HepG2 (cell line): ENCODE data around the gene LYSET. TPM values are rescaled to one million over a fixed set of nuclear protein-coding genes. Genes with fewer than 3 reads are reported as not detected.

Experiments
- BORCS8-MEF2B ChIP-seq: sonication (generic); formaldehyde crosslinking; IDR thresholded peaks from 2 replicates; pipeline ENCODE4 v1.8.0; 2022; ENCODE audit warnings: mild to moderate bottlenecking, missing genetic modification reagents
- KDM5B ChIP-seq: sonication (generic); formaldehyde crosslinking; IDR thresholded peaks from 2 replicates; pipeline ENCODE4 v1.4.0; 2020; ENCODE audit warnings: missing genetic modification reagents, mild to moderate bottlenecking, borderline replicate concordance
- MXI1 ChIP-seq: IDR thresholded peaks from 3 replicates; pipeline ENCODE4 v1.6.1; 2012; ENCODE audit warnings: low read depth, low read length, inconsistent platforms, borderline replicate concordance
- PRPF4 ChIP-seq: fragments of 200-400 bp; formaldehyde crosslinking; IDR thresholded peaks from 2 replicates; pipeline ENCODE4 v1.6.1; 2016; ENCODE audit warnings: low read length, low read depth; ENCODE audit not compliant: poor library complexity, severe bottlenecking
- SUZ12 ChIP-seq: fragments of 150-350 bp; IDR thresholded peaks from 2 replicates; pipeline ENCODE4 v1.6.1; 2014; ENCODE audit warnings: low read depth, low read length
- ZBTB1 ChIP-seq: sonication (generic); formaldehyde crosslinking; IDR thresholded peaks from 2 replicates; pipeline ENCODE4 v1.4.0; 2020; ENCODE audit warnings: missing genetic modification reagents, borderline replicate concordance
- ZNF451 ChIP-seq: sonication (generic); formaldehyde crosslinking; IDR thresholded peaks from 2 replicates; pipeline ENCODE4 v1.5.0; 2020; ENCODE audit warnings: mild to moderate bottlenecking, missing genetic modification reagents
- ZNF567 ChIP-seq: sonication (generic); formaldehyde crosslinking; IDR thresholded peaks from 2 replicates; pipeline ENCODE4 v1.8.1; 2023; ENCODE audit warnings: mild to moderate bottlenecking, missing genetic modification reagents, borderline replicate concordance
- polyA plus RNA-seq, 8 experiments: library from polyadenylated mRNA; depleted of rRNA in 3 of 8; stranded (reverse) in 7 of 8; unstranded in 1 of 8; fragments of >200 nt; fragmentation: Illumina TruSeq in 4 of 8; extraction: Trizol in 4 of 8; gene quantifications; 2 replicates each; pipeline versions ENCODE4 v1.2.1 to v1.2.3, GENCODE V29; 2011 to 2016; ENCODE audit warnings: low read depth in 4 of 8, missing spikeins in 1 of 8, mixed read lengths in 1 of 8; ENCODE audit not compliant: insufficient read depth in 1 of 8
- total RNA-seq, 5 experiments: library from RNA; depleted of rRNA; stranded (reverse); fragments of >200 nt; fragmentation: Illumina TruSeq; extraction: Trizol; gene quantifications; 2 replicates each; pipeline ENCODE4 v1.2.3, GENCODE V29; 2016; ENCODE audit warnings: low read depth in 1 of 5
- TF ChIP-seq, protein P1 (sequence below): sonication (generic); formaldehyde crosslinking; IDR thresholded peaks from 2 replicates; pipeline ENCODE4 v1.4.0; 2020; ENCODE audit warnings: missing genetic modification reagents
- TF ChIP-seq, protein P2 (sequence below): sonication (generic); formaldehyde crosslinking; IDR thresholded peaks from 2 replicates; pipeline ENCODE4 v1.5.1; 2020; ENCODE audit warnings: mild to moderate bottlenecking, missing genetic modification reagents, borderline replicate concordance
- TF ChIP-seq, protein P3 (sequence below): sonication (generic); formaldehyde crosslinking; IDR thresholded peaks from 2 replicates; pipeline ENCODE4 v1.8.0; 2022; ENCODE audit warnings: mild to moderate bottlenecking, missing genetic modification reagents; ENCODE audit not compliant: insufficient replicate concordance
- TF ChIP-seq, protein P4 (sequence below): sonication (generic); formaldehyde crosslinking; IDR thresholded peaks from 2 replicates; pipeline ENCODE4 v1.5.1; 2020; ENCODE audit warnings: missing genetic modification reagents, mild to moderate bottlenecking, borderline replicate concordance
- TF ChIP-seq, protein P5 (sequence below): sonication (generic); formaldehyde crosslinking; IDR thresholded peaks from 2 replicates; pipeline ENCODE4 v1.9.0; 2021; ENCODE audit warnings: mild to moderate bottlenecking, missing genetic modification reagents

Gene LYSET
- total and polyA plus RNA-seq, 2 of the 13 experiments (the other 11 are each of a cell fraction or from before 2014, with no cell fraction given) = 19.1 to 36.6 TPM

DNA sequence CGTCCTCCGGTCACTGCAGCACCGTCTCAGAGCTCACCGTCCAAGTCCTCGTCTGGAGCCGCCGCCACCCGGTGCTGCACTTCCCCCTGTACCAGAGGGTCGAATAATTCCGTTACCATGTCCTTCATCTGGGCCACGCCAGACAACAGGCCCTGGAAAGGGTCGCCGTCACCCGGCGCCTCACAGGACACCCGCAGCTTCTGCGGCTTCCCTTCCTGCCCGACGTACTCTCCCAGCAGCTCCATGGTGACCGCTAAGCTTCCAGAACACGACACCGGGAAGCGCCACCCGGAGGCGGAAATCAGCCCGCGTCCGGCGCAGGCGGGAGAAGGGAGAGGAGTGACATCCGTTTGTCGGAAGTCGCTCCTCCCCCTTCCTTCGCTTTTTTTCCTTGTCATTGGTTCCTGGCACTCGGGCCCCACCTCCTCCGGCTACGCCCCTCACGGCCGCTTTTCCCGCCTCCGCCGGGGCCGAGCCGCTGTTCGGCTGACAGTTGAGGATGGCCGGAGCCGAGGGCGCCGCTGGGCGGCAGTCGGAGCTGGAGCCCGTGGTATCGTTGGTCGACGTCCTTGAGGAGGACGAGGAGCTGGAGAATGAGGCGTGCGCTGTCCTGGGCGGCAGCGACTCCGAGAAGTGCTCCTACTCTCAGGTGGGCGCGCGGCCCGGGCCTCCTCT is 21.8 kb downstream of the LYSET start, which contains the start of the genes GON7 and UBR7 (continued):
- TF ChIP-seq ZNF567 (CRISPR knock-in tag) (no peak), ZNF451 (CRISPR knock-in tag) (0 out of 2 replicates have a peak, but pooled peaks have one; percentile 49), BORCS8-MEF2B (peak; percentile 82), PRPF4 (no peak), ZBTB1 (CRISPR knock-in tag) (no peak), SUZ12 (no peak), KDM5B (CRISPR knock-in tag) (peak; percentile 93), MXI1 (peak; percentile 93; the same call in 2 of the 3 replicates)
- TF ChIP-seq, protein P1, sequence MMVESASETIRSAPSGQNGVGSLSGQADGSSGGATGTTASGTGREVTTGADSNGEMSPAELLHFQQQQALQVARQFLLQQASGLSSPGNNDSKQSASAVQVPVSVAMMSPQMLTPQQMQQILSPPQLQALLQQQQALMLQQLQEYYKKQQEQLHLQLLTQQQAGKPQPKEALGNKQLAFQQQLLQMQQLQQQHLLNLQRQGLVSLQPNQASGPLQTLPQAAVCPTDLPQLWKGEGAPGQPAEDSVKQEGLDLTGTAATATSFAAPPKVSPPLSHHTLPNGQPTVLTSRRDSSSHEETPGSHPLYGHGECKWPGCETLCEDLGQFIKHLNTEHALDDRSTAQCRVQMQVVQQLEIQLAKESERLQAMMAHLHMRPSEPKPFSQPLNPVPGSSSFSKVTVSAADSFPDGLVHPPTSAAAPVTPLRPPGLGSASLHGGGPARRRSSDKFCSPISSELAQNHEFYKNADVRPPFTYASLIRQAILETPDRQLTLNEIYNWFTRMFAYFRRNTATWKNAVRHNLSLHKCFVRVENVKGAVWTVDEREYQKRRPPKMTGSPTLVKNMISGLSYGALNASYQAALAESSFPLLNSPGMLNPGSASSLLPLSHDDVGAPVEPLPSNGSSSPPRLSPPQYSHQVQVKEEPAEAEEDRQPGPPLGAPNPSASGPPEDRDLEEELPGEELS (CRISPR knock-in tag) = peak; percentile 25; the same call in 1 of the 2 replicates
- TF ChIP-seq, protein P2, sequence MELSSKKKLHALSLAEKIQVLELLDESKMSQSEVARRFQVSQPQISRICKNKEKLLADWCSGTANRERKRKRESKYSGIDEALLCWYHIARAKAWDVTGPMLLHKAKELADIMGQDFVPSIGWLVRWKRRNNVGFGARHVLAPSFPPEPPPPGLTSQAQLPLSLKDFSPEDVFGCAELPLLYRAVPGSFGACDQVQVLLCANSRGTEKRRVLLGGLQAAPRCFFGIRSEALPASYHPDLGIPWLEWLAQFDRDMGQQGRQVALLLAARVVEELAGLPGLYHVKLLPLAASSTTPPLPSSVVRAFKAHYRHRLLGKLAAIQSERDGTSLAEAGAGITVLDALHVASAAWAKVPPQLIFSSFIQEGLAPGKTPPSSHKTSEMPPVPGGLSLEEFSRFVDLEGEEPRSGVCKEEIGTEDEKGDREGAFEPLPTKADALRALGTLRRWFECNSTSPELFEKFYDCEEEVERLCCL (CRISPR knock-in tag) = no peak
- TF ChIP-seq, protein P3, sequence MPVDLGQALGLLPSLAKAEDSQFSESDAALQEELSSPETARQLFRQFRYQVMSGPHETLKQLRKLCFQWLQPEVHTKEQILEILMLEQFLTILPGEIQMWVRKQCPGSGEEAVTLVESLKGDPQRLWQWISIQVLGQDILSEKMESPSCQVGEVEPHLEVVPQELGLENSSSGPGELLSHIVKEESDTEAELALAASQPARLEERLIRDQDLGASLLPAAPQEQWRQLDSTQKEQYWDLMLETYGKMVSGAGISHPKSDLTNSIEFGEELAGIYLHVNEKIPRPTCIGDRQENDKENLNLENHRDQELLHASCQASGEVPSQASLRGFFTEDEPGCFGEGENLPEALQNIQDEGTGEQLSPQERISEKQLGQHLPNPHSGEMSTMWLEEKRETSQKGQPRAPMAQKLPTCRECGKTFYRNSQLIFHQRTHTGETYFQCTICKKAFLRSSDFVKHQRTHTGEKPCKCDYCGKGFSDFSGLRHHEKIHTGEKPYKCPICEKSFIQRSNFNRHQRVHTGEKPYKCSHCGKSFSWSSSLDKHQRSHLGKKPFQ (CRISPR knock-in tag) = peak; percentile 55
- TF ChIP-seq, protein P4, sequence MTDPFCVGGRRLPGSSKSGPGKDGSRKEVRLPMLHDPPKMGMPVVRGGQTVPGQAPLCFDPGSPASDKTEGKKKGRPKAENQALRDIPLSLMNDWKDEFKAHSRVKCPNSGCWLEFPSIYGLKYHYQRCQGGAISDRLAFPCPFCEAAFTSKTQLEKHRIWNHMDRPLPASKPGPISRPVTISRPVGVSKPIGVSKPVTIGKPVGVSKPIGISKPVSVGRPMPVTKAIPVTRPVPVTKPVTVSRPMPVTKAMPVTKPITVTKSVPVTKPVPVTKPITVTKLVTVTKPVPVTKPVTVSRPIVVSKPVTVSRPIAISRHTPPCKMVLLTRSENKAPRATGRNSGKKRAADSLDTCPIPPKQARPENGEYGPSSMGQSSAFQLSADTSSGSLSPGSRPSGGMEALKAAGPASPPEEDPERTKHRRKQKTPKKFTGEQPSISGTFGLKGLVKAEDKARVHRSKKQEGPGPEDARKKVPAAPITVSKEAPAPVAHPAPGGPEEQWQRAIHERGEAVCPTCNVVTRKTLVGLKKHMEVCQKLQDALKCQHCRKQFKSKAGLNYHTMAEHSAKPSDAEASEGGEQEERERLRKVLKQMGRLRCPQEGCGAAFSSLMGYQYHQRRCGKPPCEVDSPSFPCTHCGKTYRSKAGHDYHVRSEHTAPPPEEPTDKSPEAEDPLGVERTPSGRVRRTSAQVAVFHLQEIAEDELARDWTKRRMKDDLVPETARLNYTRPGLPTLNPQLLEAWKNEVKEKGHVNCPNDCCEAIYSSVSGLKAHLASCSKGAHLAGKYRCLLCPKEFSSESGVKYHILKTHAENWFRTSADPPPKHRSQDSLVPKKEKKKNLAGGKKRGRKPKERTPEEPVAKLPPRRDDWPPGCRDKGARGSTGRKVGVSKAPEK (CRISPR knock-in tag) = no peak
- TF ChIP-seq, protein P5, sequence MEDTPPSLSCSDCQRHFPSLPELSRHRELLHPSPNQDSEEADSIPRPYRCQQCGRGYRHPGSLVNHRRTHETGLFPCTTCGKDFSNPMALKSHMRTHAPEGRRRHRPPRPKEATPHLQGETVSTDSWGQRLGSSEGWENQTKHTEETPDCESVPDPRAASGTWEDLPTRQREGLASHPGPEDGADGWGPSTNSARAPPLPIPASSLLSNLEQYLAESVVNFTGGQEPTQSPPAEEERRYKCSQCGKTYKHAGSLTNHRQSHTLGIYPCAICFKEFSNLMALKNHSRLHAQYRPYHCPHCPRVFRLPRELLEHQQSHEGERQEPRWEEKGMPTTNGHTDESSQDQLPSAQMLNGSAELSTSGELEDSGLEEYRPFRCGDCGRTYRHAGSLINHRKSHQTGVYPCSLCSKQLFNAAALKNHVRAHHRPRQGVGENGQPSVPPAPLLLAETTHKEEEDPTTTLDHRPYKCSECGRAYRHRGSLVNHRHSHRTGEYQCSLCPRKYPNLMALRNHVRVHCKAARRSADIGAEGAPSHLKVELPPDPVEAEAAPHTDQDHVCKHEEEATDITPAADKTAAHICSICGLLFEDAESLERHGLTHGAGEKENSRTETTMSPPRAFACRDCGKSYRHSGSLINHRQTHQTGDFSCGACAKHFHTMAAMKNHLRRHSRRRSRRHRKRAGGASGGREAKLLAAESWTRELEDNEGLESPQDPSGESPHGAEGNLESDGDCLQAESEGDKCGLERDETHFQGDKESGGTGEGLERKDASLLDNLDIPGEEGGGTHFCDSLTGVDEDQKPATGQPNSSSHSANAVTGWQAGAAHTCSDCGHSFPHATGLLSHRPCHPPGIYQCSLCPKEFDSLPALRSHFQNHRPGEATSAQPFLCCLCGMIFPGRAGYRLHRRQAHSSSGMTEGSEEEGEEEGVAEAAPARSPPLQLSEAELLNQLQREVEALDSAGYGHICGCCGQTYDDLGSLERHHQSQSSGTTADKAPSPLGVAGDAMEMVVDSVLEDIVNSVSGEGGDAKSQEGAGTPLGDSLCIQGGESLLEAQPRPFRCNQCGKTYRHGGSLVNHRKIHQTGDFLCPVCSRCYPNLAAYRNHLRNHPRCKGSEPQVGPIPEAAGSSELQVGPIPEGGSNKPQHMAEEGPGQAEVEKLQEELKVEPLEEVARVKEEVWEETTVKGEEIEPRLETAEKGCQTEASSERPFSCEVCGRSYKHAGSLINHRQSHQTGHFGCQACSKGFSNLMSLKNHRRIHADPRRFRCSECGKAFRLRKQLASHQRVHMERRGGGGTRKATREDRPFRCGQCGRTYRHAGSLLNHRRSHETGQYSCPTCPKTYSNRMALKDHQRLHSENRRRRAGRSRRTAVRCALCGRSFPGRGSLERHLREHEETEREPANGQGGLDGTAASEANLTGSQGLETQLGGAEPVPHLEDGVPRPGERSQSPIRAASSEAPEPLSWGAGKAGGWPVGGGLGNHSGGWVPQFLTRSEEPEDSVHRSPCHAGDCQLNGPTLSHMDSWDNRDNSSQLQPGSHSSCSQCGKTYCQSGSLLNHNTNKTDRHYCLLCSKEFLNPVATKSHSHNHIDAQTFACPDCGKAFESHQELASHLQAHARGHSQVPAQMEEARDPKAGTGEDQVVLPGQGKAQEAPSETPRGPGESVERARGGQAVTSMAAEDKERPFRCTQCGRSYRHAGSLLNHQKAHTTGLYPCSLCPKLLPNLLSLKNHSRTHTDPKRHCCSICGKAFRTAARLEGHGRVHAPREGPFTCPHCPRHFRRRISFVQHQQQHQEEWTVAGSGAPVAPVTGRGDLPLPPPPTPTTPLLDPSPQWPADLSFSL (CRISPR knock-in tag) = no peak
